ENCODE data around the gene GBP1.

GRCh38 chr1:89095737-89096136, 30.7 kb upstream of the GBP1 start:
- TF ChIP-seq CTCF (IDR thresholded peaks at IDR 0.05; ENCODE audit: insufficient read depth, low read depth, low read length) (no peak), EZH2 (IDR thresholded peaks at IDR 0.05; ENCODE audit: insufficient read depth, low read length) (no peak)

All from astrocyte (in vitro differentiated cells and primary cell).